ENCODE results near the gene TSPAN7.

The TSPAN7 gene

GRCh38 chrX:38618180-38618579, 56.8 kb downstream of the TSPAN7 start:
- Histone ChIP-seq H3K27me3 (ENCODE audit: control insufficient read depth, insufficient read depth, low read length) (no peaks in the 10 kb centered on the region), H3K4me3 (ENCODE audit: low read depth, low read length) (no peak overlapping the region), H3K9me3 (ENCODE audit: control insufficient read depth, insufficient read depth, low read length) (no peaks in the 10 kb centered on the region), H3K9ac (ENCODE audit: low read depth, low read length) (no peak overlapping the region), H3K36me3 (ENCODE audit: control insufficient read depth, insufficient read depth, low read length) (no peaks in the 10 kb centered on the region), H3K4me1 (ENCODE audit: control insufficient read depth, insufficient read depth, low read length) (no peaks in the 10 kb centered on the region), H3K27ac (ENCODE audit: low read depth, low read length) (no peak overlapping the region)

- H3K4me3 ChIP-seq (ENCODE audit: low read depth, low read length), result no peak overlapping the region
- no peaks in the 10 kb centered on the region for H3K9me3 ChIP-seq (ENCODE audit: control insufficient read depth, insufficient read depth, low read length)
- no peaks in the 10 kb centered on the region for H3K36me3 ChIP-seq (ENCODE audit: control insufficient read depth, insufficient read depth, low read length)
- no peaks in the 10 kb centered on the region for H3K27me3 ChIP-seq (ENCODE audit: control insufficient read depth, insufficient read depth, low read length)
- no peaks in the 10 kb centered on the region for H3K4me1 ChIP-seq (ENCODE audit: control insufficient read depth, insufficient read depth, low read length)
- H3K27ac ChIP-seq (ENCODE audit: low read depth, low read length), result no peak overlapping the region
- H3K9ac ChIP-seq (ENCODE audit: low read depth, low read length), result no peak overlapping the region
Measured at GRCh38 chrX:38620623-38621022, 59.3 kb downstream of the TSPAN7 start.

- Histone ChIP-seq H3K4me3 (ENCODE audit: low read depth, low read length) (no peak overlapping the region), H3K36me3 (ENCODE audit: control insufficient read depth, insufficient read depth, low read length) (no peaks in the 10 kb centered on the region), H3K9ac (ENCODE audit: low read depth, low read length) (no peak overlapping the region), H3K27me3 (ENCODE audit: control insufficient read depth, insufficient read depth, low read length) (no peaks in the 10 kb centered on the region), H3K27ac (ENCODE audit: low read depth, low read length) (no peak overlapping the region), H3K4me1 (ENCODE audit: control insufficient read depth, insufficient read depth, low read length) (no peaks in the 10 kb centered on the region), H3K9me3 (ENCODE audit: control insufficient read depth, insufficient read depth, low read length) (no peaks in the 10 kb centered on the region)
Measured at GRCh38 chrX:38626296-38626695, 65.0 kb downstream of the TSPAN7 start.

GRCh38 chrX:38627683-38628082, 66.3 kb downstream of the TSPAN7 start:
- no peaks in the 10 kb centered on the region for H3K36me3 ChIP-seq (ENCODE audit: control insufficient read depth, insufficient read depth, low read length)
- no peaks in the 10 kb centered on the region for H3K27me3 ChIP-seq (ENCODE audit: control insufficient read depth, insufficient read depth, low read length)
- H3K4me3 ChIP-seq (ENCODE audit: low read depth, low read length), result no peak overlapping the region
- H3K27ac ChIP-seq (ENCODE audit: low read depth, low read length), result no peak overlapping the region
- H3K9ac ChIP-seq (ENCODE audit: low read depth, low read length), result no peak overlapping the region
- no peaks in the 10 kb centered on the region for H3K9me3 ChIP-seq (ENCODE audit: control insufficient read depth, insufficient read depth, low read length)
- no peaks in the 10 kb centered on the region for H3K4me1 ChIP-seq (ENCODE audit: control insufficient read depth, insufficient read depth, low read length)

- Histone ChIP-seq H3K27ac (ENCODE audit: low read depth, low read length) (no peak overlapping the region), H3K4me1 (ENCODE audit: control insufficient read depth, insufficient read depth, low read length) (no peaks in the 10 kb centered on the region), H3K4me3 (ENCODE audit: low read depth, low read length) (no peak overlapping the region), H3K9ac (ENCODE audit: low read depth, low read length) (no peak overlapping the region), H3K27me3 (ENCODE audit: control insufficient read depth, insufficient read depth, low read length) (no peaks in the 10 kb centered on the region), H3K36me3 (ENCODE audit: control insufficient read depth, insufficient read depth, low read length) (no peaks in the 10 kb centered on the region), H3K9me3 (ENCODE audit: control insufficient read depth, insufficient read depth, low read length) (no peaks in the 10 kb centered on the region)
Measured at GRCh38 chrX:38628587-38628986, 67.2 kb downstream of the TSPAN7 start.

GRCh38 chrX:38632516-38632915, 71.2 kb downstream of the TSPAN7 start:
- Histone ChIP-seq H3K27me3 (ENCODE audit: control insufficient read depth, insufficient read depth, low read length) (no peaks in the 10 kb centered on the region), H3K4me1 (ENCODE audit: control insufficient read depth, insufficient read depth, low read length) (no peaks in the 10 kb centered on the region), H3K27ac (ENCODE audit: low read depth, low read length) (no peak overlapping the region), H3K9ac (ENCODE audit: low read depth, low read length) (no peak overlapping the region), H3K4me3 (ENCODE audit: low read depth, low read length) (no peak overlapping the region), H3K9me3 (ENCODE audit: control insufficient read depth, insufficient read depth, low read length) (no peaks in the 10 kb centered on the region), H3K36me3 (ENCODE audit: control insufficient read depth, insufficient read depth, low read length) (no peaks in the 10 kb centered on the region)

GRCh38 chrX:38634665-38635064, 73.3 kb downstream of the TSPAN7 start:
- Histone ChIP-seq H3K36me3 (ENCODE audit: control insufficient read depth, insufficient read depth, low read length) (no peaks in the 10 kb centered on the region), H3K4me1 (ENCODE audit: control insufficient read depth, insufficient read depth, low read length) (no peaks in the 10 kb centered on the region), H3K9ac (ENCODE audit: low read depth, low read length) (no peak overlapping the region), H3K4me3 (ENCODE audit: low read depth, low read length) (no peak overlapping the region), H3K27ac (ENCODE audit: low read depth, low read length) (no peak overlapping the region), H3K27me3 (ENCODE audit: control insufficient read depth, insufficient read depth, low read length) (no peaks in the 10 kb centered on the region), H3K9me3 (ENCODE audit: control insufficient read depth, insufficient read depth, low read length) (no peaks in the 10 kb centered on the region)

GRCh38 chrX:38636949-38637819, 75.8 kb downstream of the TSPAN7 start:
- H3K27me3 ChIP-seq (ENCODE audit: control insufficient read depth, insufficient read depth, low read length), result no peaks in the 10 kb centered on the region
- H3K9ac ChIP-seq (ENCODE audit: low read depth, low read length), result no peak overlapping the region
- no peaks in the 10 kb centered on the region for H3K4me1 ChIP-seq (ENCODE audit: control insufficient read depth, insufficient read depth, low read length)
- H3K9me3 ChIP-seq (ENCODE audit: control insufficient read depth, insufficient read depth, low read length), result no peaks in the 10 kb centered on the region
- no peak overlapping the region for H3K4me3 ChIP-seq (ENCODE audit: low read depth, low read length)
- H3K27ac ChIP-seq (ENCODE audit: low read depth, low read length), result no peak overlapping the region
- no peaks in the 10 kb centered on the region for H3K36me3 ChIP-seq (ENCODE audit: control insufficient read depth, insufficient read depth, low read length)

- H3K27me3 ChIP-seq (ENCODE audit: control insufficient read depth, insufficient read depth, low read length), result no peaks in the 10 kb centered on the region
- no peak overlapping the region for H3K27ac ChIP-seq (ENCODE audit: low read depth, low read length)
- no peaks in the 10 kb centered on the region for H3K9me3 ChIP-seq (ENCODE audit: control insufficient read depth, insufficient read depth, low read length)
- no peaks in the 10 kb centered on the region for H3K4me1 ChIP-seq (ENCODE audit: control insufficient read depth, insufficient read depth, low read length)
- H3K36me3 ChIP-seq (ENCODE audit: control insufficient read depth, insufficient read depth, low read length), result no peaks in the 10 kb centered on the region
- H3K4me3 ChIP-seq (ENCODE audit: low read depth, low read length), result no peak overlapping the region
- no peak overlapping the region for H3K9ac ChIP-seq (ENCODE audit: low read depth, low read length)
Measured at GRCh38 chrX:38638952-38639529, 77.7 kb downstream of the TSPAN7 start.

GRCh38 chrX:38639730-38640129, 78.4 kb downstream of the TSPAN7 start:
- Histone ChIP-seq H3K27me3 (ENCODE audit: control insufficient read depth, insufficient read depth, low read length) (no peaks in the 10 kb centered on the region), H3K4me3 (ENCODE audit: low read depth, low read length) (no peak overlapping the region), H3K9me3 (ENCODE audit: control insufficient read depth, insufficient read depth, low read length) (no peaks in the 10 kb centered on the region), H3K4me1 (ENCODE audit: control insufficient read depth, insufficient read depth, low read length) (no peaks in the 10 kb centered on the region), H3K27ac (ENCODE audit: low read depth, low read length) (no peak overlapping the region), H3K9ac (ENCODE audit: low read depth, low read length) (no peak overlapping the region), H3K36me3 (ENCODE audit: control insufficient read depth, insufficient read depth, low read length) (no peaks in the 10 kb centered on the region)

GRCh38 chrX:38641197-38641596, 79.9 kb downstream of the TSPAN7 start:
- Histone ChIP-seq H3K27ac (ENCODE audit: low read depth, low read length) (no peak overlapping the region), H3K9me3 (ENCODE audit: control insufficient read depth, insufficient read depth, low read length) (no peaks in the 10 kb centered on the region), H3K36me3 (ENCODE audit: control insufficient read depth, insufficient read depth, low read length) (no peaks in the 10 kb centered on the region), H3K9ac (ENCODE audit: low read depth, low read length) (no peak overlapping the region), H3K4me3 (ENCODE audit: low read depth, low read length) (no peak overlapping the region), H3K4me1 (ENCODE audit: control insufficient read depth, insufficient read depth, low read length) (no peaks in the 10 kb centered on the region), H3K27me3 (ENCODE audit: control insufficient read depth, insufficient read depth, low read length) (no peaks in the 10 kb centered on the region)

All from HUES48 (cell line).